Muscle layer of duodenum (tissue), 2 donors: Measurements from ENCODE around the gene ESCO1.

ENCODE experiments used
- H3K27ac ChIP-seq: one replicate; pipeline ENCODE4 v1.7.0; 2013; ENCODE audit warnings: mild to moderate bottlenecking, low read length
- H3K27me3 ChIP-seq: one replicate; pipeline ENCODE4 v1.7.0; 2013; ENCODE audit warnings: low read depth, mild to moderate bottlenecking, control low read depth, low read length
- H3K36me3 ChIP-seq, 2 donors: one replicate each; pipeline ENCODE4 v1.7.0; 2013; ENCODE audit warnings: low read length in 2 of 2, control low read depth in 1 of 2, mild to moderate bottlenecking in 1 of 2; ENCODE audit not compliant: insufficient read depth in 2 of 2, control insufficient read depth in 1 of 2
- H3K4me1 ChIP-seq, 2 donors: one replicate each; pipeline ENCODE4 v1.7.0; 2013; ENCODE audit warnings: low read length in 2 of 2, mild to moderate bottlenecking in 2 of 2, control low read depth in 1 of 2, moderate library complexity in 1 of 2; ENCODE audit not compliant: insufficient read depth in 2 of 2, control insufficient read depth in 1 of 2
- H3K4me3 ChIP-seq, 2 donors: one replicate each; pipeline ENCODE4 v1.7.0; 2013; ENCODE audit warnings: low read length in 2 of 2, low read depth in 1 of 2, mild to moderate bottlenecking in 1 of 2
- H3K9me3 ChIP-seq, 2 donors: one replicate each; pipeline ENCODE4 v1.7.0; 2013; ENCODE audit warnings: low read length in 2 of 2, control low read depth in 1 of 2, mild to moderate bottlenecking in 1 of 2; ENCODE audit not compliant: control insufficient read depth in 1 of 2
- donor health status: healthy.

The ESCO1 gene

GRCh38 chr18:21575656-21576055, 24.8 kb downstream of the ESCO1 start:
- Histone ChIP-seq H3K9me3 (no peaks in the 10 kb centered on the region), H3K4me1 (no peaks in the 10 kb centered on the region), H3K4me3 (no peak overlapping the region), H3K27ac (no peak overlapping the region), H3K27me3 (no peaks in the 10 kb centered on the region), H3K36me3 (peaks cover 11 to 25% of the 10 kb centered on the region in 2 donors)

GRCh38 chr18:21571772-21572171, 28.7 kb downstream of the ESCO1 start:
- Histone ChIP-seq H3K36me3 (peaks cover 16 to 25% of the 10 kb centered on the region in 2 donors), H3K4me3 (no peak overlapping the region), H3K27ac (no peak overlapping the region), H3K4me1 (no peaks in the 10 kb centered on the region), H3K27me3 (no peaks in the 10 kb centered on the region), H3K9me3 (no peaks in the 10 kb centered on the region)

- no peaks in the 10 kb centered on the region for H3K27me3 ChIP-seq
- H3K36me3 ChIP-seq = peaks cover 28 to 38% of the 10 kb centered on the region in 2 donors
- no peaks in the 10 kb centered on the region for H3K4me1 ChIP-seq
- H3K4me3 ChIP-seq = no peak overlapping the region
- H3K9me3 ChIP-seq = no peaks in the 10 kb centered on the region
- no peak overlapping the region for H3K27ac ChIP-seq
Observed at GRCh38 chr18:21559195-21559594, 41.3 kb downstream of the ESCO1 start.

GRCh38 chr18:21557607-21558253, 42.8 kb downstream of the ESCO1 start:
- Histone ChIP-seq H3K4me1 (no peaks in the 10 kb centered on the region), H3K27me3 (no peaks in the 10 kb centered on the region), H3K4me3 (no peak overlapping the region), H3K9me3 (no peaks in the 10 kb centered on the region), H3K36me3 (peaks cover 16 to 29% of the 10 kb centered on the region in 2 donors), H3K27ac (no peak overlapping the region)

GRCh38 chr18:21550510-21550970, 50.0 kb downstream of the ESCO1 start:
- Histone ChIP-seq H3K9me3 (no peaks in the 10 kb centered on the region), H3K4me3 (no peak overlapping the region), H3K27ac (no peak overlapping the region), H3K27me3 (no peaks in the 10 kb centered on the region), H3K36me3 (peaks cover 5 to 18% of the 10 kb centered on the region in 2 donors), H3K4me1 (no peaks in the 10 kb centered on the region)

GRCh38 chr18:21548647-21549046, 51.9 kb downstream of the ESCO1 start:
- peaks cover 11 to 15% of the 10 kb centered on the region in 2 donors for H3K36me3 ChIP-seq
- no peak overlapping the region for H3K4me3 ChIP-seq
- H3K27me3 ChIP-seq = no peaks in the 10 kb centered on the region
- no peak overlapping the region for H3K27ac ChIP-seq
- no peaks in the 10 kb centered on the region for H3K4me1 ChIP-seq
- no peaks in the 10 kb centered on the region for H3K9me3 ChIP-seq

GRCh38 chr18:21546423-21546822, 54.1 kb downstream of the ESCO1 start:
- no peaks in the 10 kb centered on the region for H3K27me3 ChIP-seq
- H3K27ac ChIP-seq = no peak overlapping the region
- no peaks in the 10 kb centered on the region for H3K4me1 ChIP-seq
- no peak overlapping the region for H3K4me3 ChIP-seq
- no peaks in the 10 kb centered on the region for H3K9me3 ChIP-seq
- H3K36me3 ChIP-seq = peaks cover 8 to 11% of the 10 kb centered on the region in 2 donors

- Histone ChIP-seq H3K9me3 (no peaks in the 10 kb centered on the region), H3K4me1 (no peaks in the 10 kb centered on the region), H3K27ac (no peak overlapping the region), H3K4me3 (no peak overlapping the region), H3K36me3 (peaks cover 17 to 33% of the 10 kb centered on the region in 2 donors), H3K27me3 (no peaks in the 10 kb centered on the region)
Observed at GRCh38 chr18:21538230-21538629, 62.3 kb downstream of the ESCO1 start.

GRCh38 chr18:21534327-21534726, 66.2 kb downstream of the ESCO1 start:
- H3K4me1 ChIP-seq = no peaks in the 10 kb centered on the region
- no peak overlapping the region for H3K27ac ChIP-seq
- H3K4me3 ChIP-seq = no peak overlapping the region
- no peaks in the 10 kb centered on the region for H3K9me3 ChIP-seq
- H3K36me3 ChIP-seq = peaks cover 23 to 60% of the 10 kb centered on the region in 2 donors
- H3K27me3 ChIP-seq = no peaks in the 10 kb centered on the region

GRCh38 chr18:21526463-21526862, 74.0 kb downstream of the ESCO1 start:
- no peak overlapping the region for H3K4me3 ChIP-seq
- H3K27me3 ChIP-seq = no peaks in the 10 kb centered on the region
- H3K36me3 ChIP-seq = peaks cover 22 to 47% of the 10 kb centered on the region in 2 donors
- no peaks in the 10 kb centered on the region for H3K4me1 ChIP-seq
- no peaks in the 10 kb centered on the region for H3K9me3 ChIP-seq
- H3K27ac ChIP-seq = no peak overlapping the region

GRCh38 chr18:21525916-21526315, 74.6 kb downstream of the ESCO1 start:
- Histone ChIP-seq H3K27me3 (no peaks in the 10 kb centered on the region), H3K4me3 (no peak overlapping the region), H3K27ac (no peak overlapping the region), H3K9me3 (no peaks in the 10 kb centered on the region), H3K4me1 (no peaks in the 10 kb centered on the region), H3K36me3 (peaks cover 19 to 41% of the 10 kb centered on the region in 2 donors)

GRCh38 chr18:21522530-21522929, 78.0 kb downstream of the ESCO1 start:
- peaks cover 20 to 28% of the 10 kb centered on the region in 2 donors for H3K36me3 ChIP-seq
- H3K27me3 ChIP-seq = no peaks in the 10 kb centered on the region
- no peaks in the 10 kb centered on the region for H3K9me3 ChIP-seq
- no peaks in the 10 kb centered on the region for H3K4me1 ChIP-seq
- no peak overlapping the region for H3K27ac ChIP-seq
- H3K4me3 ChIP-seq = no peak overlapping the region
